Parathyroid adenoma (tissue), 2 donors: Measurements from ENCODE around the gene TENT5C.

Experiments
- H2AFZ ChIP-seq: fragments of 300-600 bp; sonication (generic); one replicate; pipeline ENCODE4 v1.7.0; 2017; ENCODE audit warnings: antibody characterized with exemption, mild to moderate bottlenecking
- H3K27ac ChIP-seq: fragments of 300-600 bp; sonication (generic); one replicate; pipeline ENCODE4 v1.7.0; 2017
- H3K27me3 ChIP-seq: fragments of 300-600 bp; sonication (generic); one replicate; pipeline ENCODE4 v1.7.0; 2017; ENCODE audit warnings: low read length; ENCODE audit not compliant: control insufficient read depth, insufficient read depth
- H3K36me3 ChIP-seq: fragments of 300-600 bp; sonication (generic); one replicate; pipeline ENCODE4 v1.7.0; 2017; ENCODE audit warnings: low read length; ENCODE audit not compliant: control insufficient read depth, insufficient read depth
- H3K4me1 ChIP-seq: fragments of 300-600 bp; sonication (generic); one replicate; pipeline ENCODE4 v1.7.0; 2017; ENCODE audit warnings: control low read depth
- H3K4me2 ChIP-seq: fragments of 300-600 bp; sonication (generic); one replicate; pipeline ENCODE4 v1.7.0; 2017; ENCODE audit warnings: low read length
- H3K4me3 ChIP-seq: fragments of 300-600 bp; sonication (generic); one replicate; pipeline ENCODE4 v1.7.0; 2017; ENCODE audit warnings: low read depth, low read length
- H3K79me2 ChIP-seq: fragments of 300-600 bp; sonication (generic); one replicate; pipeline ENCODE4 v1.7.0; 2017; ENCODE audit warnings: control low read depth
- H3K9ac ChIP-seq: fragments of 300-600 bp; sonication (generic); one replicate; pipeline ENCODE4 v1.7.0; 2017; ENCODE audit warnings: mild to moderate bottlenecking
- H3K9me3 ChIP-seq: fragments of 300-600 bp; sonication (generic); one replicate; pipeline ENCODE4 v1.7.0; 2017; ENCODE audit warnings: low read length; ENCODE audit not compliant: control insufficient read depth
- CTCF ChIP-seq: fragments of 300-600 bp; sonication (generic); IDR thresholded peaks from one replicate; pipeline ENCODE4 v1.7.0; 2017; ENCODE audit warnings: antibody characterized with exemption, mild to moderate bottlenecking
- donor health status: primary hyperparathyroidism.

The TENT5C gene

GRCh38 chr1:117587499-117588356, 18.1 kb upstream of the TENT5C start:
- Histone ChIP-seq H3K27me3 (no peaks in the 10 kb centered on the region), H3K4me1 (no peaks in the 10 kb centered on the region), H2AFZ (no peak overlapping the region), H3K9ac (no peak overlapping the region), H3K9me3 (no peaks in the 10 kb centered on the region), H3K79me2 (no peaks in the 10 kb centered on the region), H3K4me3 (no peak overlapping the region), H3K36me3 (no peaks in the 10 kb centered on the region), H3K4me2 (no peak overlapping the region), H3K27ac (no peak overlapping the region)
- no peak for TF ChIP-seq CTCF

GRCh38 chr1:117589544-117589943, 16.3 kb upstream of the TENT5C start:
- Histone ChIP-seq H3K4me3 (no peak overlapping the region), H3K9ac (no peak overlapping the region), H3K4me1 (no peaks in the 10 kb centered on the region), H3K36me3 (no peaks in the 10 kb centered on the region), H2AFZ (no peak overlapping the region), H3K27me3 (no peaks in the 10 kb centered on the region), H3K27ac (no peak overlapping the region), H3K79me2 (no peaks in the 10 kb centered on the region), H3K9me3 (no peaks in the 10 kb centered on the region), H3K4me2 (no peak overlapping the region)
- no peak for TF ChIP-seq CTCF

GRCh38 chr1:117590273-117590925, 15.4 kb upstream of the TENT5C start:
- no peaks in the 10 kb centered on the region for H3K4me1 ChIP-seq
- H3K27me3 ChIP-seq, result no peaks in the 10 kb centered on the region
- no peak overlapping the region for H2AFZ ChIP-seq
- H3K9me3 ChIP-seq, result no peaks in the 10 kb centered on the region
- H3K79me2 ChIP-seq, result no peaks in the 10 kb centered on the region
- H3K27ac ChIP-seq, result no peak overlapping the region
- H3K4me3 ChIP-seq, result no peak overlapping the region
- TF ChIP-seq CTCF, result no peak
- H3K9ac ChIP-seq, result no peak overlapping the region
- H3K36me3 ChIP-seq, result no peaks in the 10 kb centered on the region
- H3K4me2 ChIP-seq, result no peak overlapping the region

GRCh38 chr1:117591252-117591651, 14.6 kb upstream of the TENT5C start:
- no peaks in the 10 kb centered on the region for H3K4me1 ChIP-seq
- TF ChIP-seq CTCF, result no peak
- no peak overlapping the region for H2AFZ ChIP-seq
- H3K4me3 ChIP-seq, result no peak overlapping the region
- no peak overlapping the region for H3K27ac ChIP-seq
- H3K9me3 ChIP-seq, result no peaks in the 10 kb centered on the region
- no peaks in the 10 kb centered on the region for H3K27me3 ChIP-seq
- no peak overlapping the region for H3K9ac ChIP-seq
- H3K79me2 ChIP-seq, result no peaks in the 10 kb centered on the region
- no peak overlapping the region for H3K4me2 ChIP-seq
- H3K36me3 ChIP-seq, result no peaks in the 10 kb centered on the region
